K562 (cell line): ENCODE data around the gene GAS2L1. TPM values are rescaled to one million over a fixed set of nuclear protein-coding genes. Genes with fewer than 3 reads are reported as not detected.
A peak's percentile ranks its signal among the peaks of the same experiment; 100 is the strongest.

Experiments used
- BRD9 ChIP-seq: fragments of 450-650 bp; IDR thresholded peaks from 2 replicates; pipeline ENCODE4 v1.6.1; 2018; ENCODE audit warnings: low read depth; ENCODE audit not compliant: partially characterized antibody
- ELK1 ChIP-seq: sonication (generic); formaldehyde crosslinking; IDR thresholded peaks from 2 replicates; pipeline ENCODE4 v1.8.1; 2022; ENCODE audit warnings: missing genetic modification reagents
- ETV5 ChIP-seq: sonication (generic); formaldehyde crosslinking; IDR thresholded peaks from 2 replicates; pipeline ENCODE4 v1.4.0; 2020; ENCODE audit warnings: low read depth, mild to moderate bottlenecking, missing genetic modification reagents
- SIN3A ChIP-seq, 2 experiments: fragments of 150-350 bp in 1 of 2; IDR thresholded peaks; 2 replicates each; pipeline ENCODE4 v1.6.1; 2011 to 2016; ENCODE audit warnings: borderline replicate concordance in 2 of 2, low read depth in 2 of 2, low read length in 2 of 2, mild to moderate bottlenecking in 2 of 2, moderate library complexity in 2 of 2; ENCODE audit not compliant: control insufficient read depth in 1 of 2
- TEAD4 ChIP-seq, 2 experiments: sonication (generic) in 1 of 2; formaldehyde crosslinking in 1 of 2; IDR thresholded peaks; 2 replicates each; pipeline versions ENCODE4 v1.6.1 to v1.8.0; 2012 to 2022; ENCODE audit warnings: borderline replicate concordance in 1 of 2, inconsistent platforms in 1 of 2, low read length in 1 of 2, mild to moderate bottlenecking in 1 of 2, missing genetic modification reagents in 1 of 2
- ZNF785 ChIP-seq: fragments of 250-450 bp; sonication (Bioruptor Pico); IDR thresholded peaks from 2 replicates; pipeline ENCODE4 v1.4.0; 2020; ENCODE audit warnings: mild to moderate bottlenecking
- polyA plus RNA-seq, 8 experiments: library from polyadenylated mRNA; depleted of rRNA in 4 of 8; stranded (reverse) in 5 of 8; unstranded in 3 of 8; fragments of >200 nt; fragmentation: Nextera tagmentation in 2 of 8; fragmentation: Illumina TruSeq in 1 of 8; extraction: Ambion mirVana in 2 of 8; extraction: Trizol in 1 of 8; gene quantifications; 2 replicates each; pipeline versions ENCODE4 v1.2.1 to v1.2.3, GENCODE V29; 2011 to 2014; ENCODE audit warnings: inconsistent platforms in 1 of 8, missing spikeins in 1 of 8
- total RNA-seq, 7 experiments: library from RNA; depleted of rRNA in 6 of 7; stranded (reverse); fragments of >200 nt in 6 of 7; fragmentation: Illumina TruSeq in 2 of 7; extraction: Trizol in 2 of 7; gene quantifications; 2 replicates each; pipeline versions ENCODE4 v1.2.1 to v1.2.3, GENCODE V29; 2011 to 2021; ENCODE audit warnings: low replicate concordance in 1 of 7
- TF ChIP-seq, protein P1 (sequence below): fragments of 450-650 bp; IDR thresholded peaks from 2 replicates; pipeline ENCODE4 v1.6.1; 2016; ENCODE audit warnings: low read depth
- TF ChIP-seq, protein P2 (sequence below): sonication (generic); formaldehyde crosslinking; IDR thresholded peaks from 2 replicates; pipeline ENCODE4 v1.8.0; 2022; ENCODE audit warnings: mild to moderate bottlenecking, low read depth, missing genetic modification reagents
- TF ChIP-seq, protein P3 (sequence below): fragments of 450-650 bp; IDR thresholded peaks from 2 replicates; pipeline ENCODE4 v1.6.1; 2018; ENCODE audit not compliant: partially characterized antibody

Gene GAS2L1
- total and polyA plus RNA-seq, 9 of the 15 experiments (the other 6 are each of a cell fraction or from before 2014, with no cell fraction given) = 0.56 to 19.7 (median 3.2) TPM

DNA sequence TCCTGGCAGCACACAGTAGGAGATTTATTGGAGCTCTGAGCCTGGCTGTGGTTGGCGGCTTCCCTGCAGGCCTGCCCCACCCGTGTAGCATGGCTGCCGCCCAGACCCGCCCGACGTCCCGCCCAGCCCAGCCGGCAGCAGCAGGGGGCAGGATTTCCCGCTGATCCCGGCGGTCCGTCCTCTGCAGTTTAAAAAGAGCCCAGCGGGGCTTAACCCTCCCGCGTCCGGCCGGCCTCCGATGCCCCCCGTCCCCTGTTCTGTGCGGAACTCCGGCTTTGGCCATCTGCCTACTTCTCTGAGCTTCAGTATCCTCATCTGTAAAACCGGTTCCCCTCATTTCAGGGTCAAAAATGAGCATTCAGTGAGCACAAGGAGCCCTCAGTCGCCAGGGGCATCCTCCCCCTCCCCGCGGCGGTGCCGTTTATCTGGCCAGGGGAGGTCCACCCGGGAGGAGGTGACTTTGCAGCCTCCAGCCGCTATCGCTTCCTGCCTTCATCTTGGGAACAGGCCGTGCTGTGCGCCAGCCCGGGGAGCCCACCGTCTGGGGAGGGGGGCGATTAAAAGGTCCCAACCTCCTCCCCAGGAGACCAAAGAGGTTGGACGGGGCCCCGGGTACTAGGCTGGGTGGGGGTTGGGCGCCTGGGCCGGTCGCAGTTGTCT lies at the start of gene GAS2L1 (continued):
- TF ChIP-seq, protein P1, sequence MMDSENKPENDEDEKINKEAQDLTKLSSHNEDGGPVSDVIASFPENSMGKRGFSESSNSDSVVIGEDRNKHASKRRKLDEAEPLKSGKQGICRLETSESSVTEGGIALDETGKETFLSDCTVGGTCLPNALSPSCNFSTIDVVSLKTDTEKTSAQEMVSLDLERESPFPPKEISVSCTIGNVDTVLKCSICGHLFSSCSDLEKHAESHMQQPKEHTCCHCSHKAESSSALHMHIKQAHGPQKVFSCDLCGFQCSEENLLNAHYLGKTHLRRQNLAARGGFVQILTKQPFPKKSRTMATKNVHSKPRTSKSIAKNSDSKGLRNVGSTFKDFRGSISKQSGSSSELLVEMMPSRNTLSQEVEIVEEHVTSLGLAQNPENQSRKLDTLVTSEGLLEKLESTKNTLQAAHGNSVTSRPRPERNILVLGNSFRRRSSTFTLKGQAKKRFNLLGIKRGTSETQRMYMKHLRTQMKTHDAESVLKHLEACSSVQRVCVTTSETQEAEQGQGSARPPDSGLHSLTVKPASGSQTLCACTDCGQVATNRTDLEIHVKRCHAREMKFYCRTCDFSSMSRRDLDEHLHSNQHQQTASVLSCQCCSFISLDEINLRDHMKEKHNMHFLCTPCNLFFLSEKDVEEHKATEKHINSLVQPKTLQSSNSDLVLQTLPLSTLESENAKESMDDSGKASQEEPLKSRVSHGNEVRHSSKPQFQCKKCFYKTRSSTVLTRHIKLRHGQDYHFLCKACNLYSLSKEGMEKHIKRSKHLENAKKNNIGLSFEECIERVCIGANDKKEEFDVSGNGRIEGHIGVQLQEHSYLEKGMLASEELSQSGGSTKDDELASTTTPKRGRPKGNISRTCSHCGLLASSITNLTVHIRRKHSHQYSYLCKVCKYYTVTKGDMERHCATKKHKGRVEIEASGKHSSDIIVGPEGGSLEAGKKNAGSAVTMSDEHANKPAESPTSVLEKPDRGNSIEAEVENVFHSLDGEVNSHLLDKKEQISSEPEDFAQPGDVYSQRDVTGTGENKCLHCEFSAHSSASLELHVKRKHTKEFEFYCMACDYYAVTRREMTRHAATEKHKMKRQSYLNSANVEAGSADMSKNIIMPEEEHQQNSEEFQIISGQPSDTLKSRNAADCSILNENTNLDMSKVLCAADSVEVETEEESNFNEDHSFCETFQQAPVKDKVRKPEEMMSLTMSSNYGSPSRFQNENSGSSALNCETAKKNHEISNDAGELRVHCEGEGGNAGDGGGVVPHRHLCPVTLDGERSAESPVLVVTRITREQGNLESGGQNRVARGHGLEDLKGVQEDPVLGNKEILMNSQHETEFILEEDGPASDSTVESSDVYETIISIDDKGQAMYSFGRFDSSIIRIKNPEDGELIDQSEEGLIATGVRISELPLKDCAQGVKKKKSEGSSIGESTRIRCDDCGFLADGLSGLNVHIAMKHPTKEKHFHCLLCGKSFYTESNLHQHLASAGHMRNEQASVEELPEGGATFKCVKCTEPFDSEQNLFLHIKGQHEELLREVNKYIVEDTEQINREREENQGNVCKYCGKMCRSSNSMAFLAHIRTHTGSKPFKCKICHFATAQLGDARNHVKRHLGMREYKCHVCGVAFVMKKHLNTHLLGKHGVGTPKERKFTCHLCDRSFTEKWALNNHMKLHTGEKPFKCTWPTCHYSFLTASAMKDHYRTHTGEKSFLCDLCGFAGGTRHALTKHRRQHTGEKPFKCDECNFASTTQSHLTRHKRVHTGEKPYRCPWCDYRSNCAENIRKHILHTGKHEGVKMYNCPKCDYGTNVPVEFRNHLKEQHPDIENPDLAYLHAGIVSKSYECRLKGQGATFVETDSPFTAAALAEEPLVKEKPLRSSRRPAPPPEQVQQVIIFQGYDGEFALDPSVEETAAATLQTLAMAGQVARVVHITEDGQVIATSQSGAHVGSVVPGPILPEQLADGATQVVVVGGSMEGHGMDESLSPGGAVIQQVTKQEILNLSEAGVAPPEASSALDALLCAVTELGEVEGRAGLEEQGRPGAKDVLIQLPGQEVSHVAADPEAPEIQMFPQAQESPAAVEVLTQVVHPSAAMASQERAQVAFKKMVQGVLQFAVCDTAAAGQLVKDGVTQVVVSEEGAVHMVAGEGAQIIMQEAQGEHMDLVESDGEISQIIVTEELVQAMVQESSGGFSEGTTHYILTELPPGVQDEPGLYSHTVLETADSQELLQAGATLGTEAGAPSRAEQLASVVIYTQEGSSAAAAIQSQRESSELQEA = no peak
- TF ChIP-seq TEAD4 (IDR thresholded peaks at IDR 0.05; ENCODE audit: low read length) = no peak
- TF ChIP-seq TEAD4 (CRISPR knock-in tag; IDR thresholded peaks at IDR 0.05; ENCODE audit: borderline replicate concordance) = no peak
- 0 out of 2 replicates have a peak, but pooled peaks have one; percentile 17 for TF ChIP-seq ETV5 (CRISPR knock-in tag)
- TF ChIP-seq, protein P2, sequence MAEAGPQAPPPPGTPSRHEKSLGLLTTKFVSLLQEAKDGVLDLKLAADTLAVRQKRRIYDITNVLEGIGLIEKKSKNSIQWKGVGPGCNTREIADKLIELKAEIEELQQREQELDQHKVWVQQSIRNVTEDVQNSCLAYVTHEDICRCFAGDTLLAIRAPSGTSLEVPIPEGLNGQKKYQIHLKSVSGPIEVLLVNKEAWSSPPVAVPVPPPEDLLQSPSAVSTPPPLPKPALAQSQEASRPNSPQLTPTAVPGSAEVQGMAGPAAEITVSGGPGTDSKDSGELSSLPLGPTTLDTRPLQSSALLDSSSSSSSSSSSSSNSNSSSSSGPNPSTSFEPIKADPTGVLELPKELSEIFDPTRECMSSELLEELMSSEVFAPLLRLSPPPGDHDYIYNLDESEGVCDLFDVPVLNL (CRISPR knock-in tag) = peak; percentile 69; the same call in 1 of the 2 replicates
- no peak for TF ChIP-seq ZNF785 (CRISPR knock-in tag)
- no peak for TF ChIP-seq ELK1
- TF ChIP-seq SIN3A (IDR thresholded peaks at IDR 0.05; ENCODE audit: borderline replicate concordance in 2 of 2, control insufficient read depth in 1 of 2, low read depth in 2 of 2, low read length in 2 of 2) = peak in 1 of 2 experiments; percentile 36; a peak in 1 of 4 replicates
- TF ChIP-seq, protein P3, sequence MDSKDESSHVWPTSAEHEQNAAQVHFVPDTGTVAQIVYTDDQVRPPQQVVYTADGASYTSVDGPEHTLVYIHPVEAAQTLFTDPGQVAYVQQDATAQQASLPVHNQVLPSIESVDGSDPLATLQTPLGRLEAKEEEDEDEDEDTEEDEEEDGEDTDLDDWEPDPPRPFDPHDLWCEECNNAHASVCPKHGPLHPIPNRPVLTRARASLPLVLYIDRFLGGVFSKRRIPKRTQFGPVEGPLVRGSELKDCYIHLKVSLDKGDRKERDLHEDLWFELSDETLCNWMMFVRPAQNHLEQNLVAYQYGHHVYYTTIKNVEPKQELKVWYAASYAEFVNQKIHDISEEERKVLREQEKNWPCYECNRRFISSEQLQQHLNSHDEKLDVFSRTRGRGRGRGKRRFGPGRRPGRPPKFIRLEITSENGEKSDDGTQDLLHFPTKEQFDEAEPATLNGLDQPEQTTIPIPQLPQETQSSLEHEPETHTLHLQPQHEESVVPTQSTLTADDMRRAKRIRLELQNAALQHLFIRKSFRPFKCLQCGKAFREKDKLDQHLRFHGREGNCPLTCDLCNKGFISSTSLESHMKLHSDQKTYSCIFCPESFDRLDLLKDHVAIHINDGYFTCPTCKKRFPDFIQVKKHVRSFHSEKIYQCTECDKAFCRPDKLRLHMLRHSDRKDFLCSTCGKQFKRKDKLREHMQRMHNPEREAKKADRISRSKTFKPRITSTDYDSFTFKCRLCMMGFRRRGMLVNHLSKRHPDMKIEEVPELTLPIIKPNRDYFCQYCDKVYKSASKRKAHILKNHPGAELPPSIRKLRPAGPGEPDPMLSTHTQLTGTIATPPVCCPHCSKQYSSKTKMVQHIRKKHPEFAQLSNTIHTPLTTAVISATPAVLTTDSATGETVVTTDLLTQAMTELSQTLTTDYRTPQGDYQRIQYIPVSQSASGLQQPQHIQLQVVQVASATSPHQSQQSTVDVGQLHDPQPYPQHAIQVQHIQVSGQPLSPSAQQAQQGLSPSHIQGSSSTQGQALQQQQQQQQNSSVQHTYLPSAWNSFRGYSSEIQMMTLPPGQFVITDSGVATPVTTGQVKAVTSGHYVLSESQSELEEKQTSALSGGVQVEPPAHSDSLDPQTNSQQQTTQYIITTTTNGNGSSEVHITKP = peak; percentile 85
- peak; percentile 41 for TF ChIP-seq BRD9
